PFSK-1 (cell line): ENCODE results near the gene CCDC183.

Source experiments
- FOXP2 ChIP-seq: optimal IDR thresholded peaks from 2 replicates; pipeline ENCODE3; 2011; ENCODE audit warnings: borderline replicate concordance, control low read depth, inconsistent platforms; ENCODE audit not compliant: insufficient read depth; ENCODE audit errors: extremely low read length, extremely low read depth
- POLR2AphosphoS5 ChIP-seq: IDR thresholded peaks from 2 replicates; pipeline ENCODE4 v1.6.1; 2012; ENCODE audit warnings: low read depth, mild to moderate bottlenecking, control low read depth, low read length, moderate library complexity
- SIN3A ChIP-seq: IDR thresholded peaks from 2 replicates; pipeline ENCODE4 v1.6.1; 2012; ENCODE audit warnings: mild to moderate bottlenecking, low read length, moderate library complexity, borderline replicate concordance; ENCODE audit not compliant: insufficient read depth
- TAF1 ChIP-seq: IDR thresholded peaks from 2 replicates; pipeline ENCODE4 v1.6.1; 2012; ENCODE audit warnings: low read length, control low read depth, borderline replicate concordance; ENCODE audit not compliant: insufficient read depth
- TF ChIP-seq, protein P1 (sequence below), 2 experiments: IDR thresholded peaks; 2 replicates each; pipeline versions ENCODE4 v1.6.1 to v1.8.0; 2011 to 2012; ENCODE audit warnings: low read depth in 2 of 2, low read length in 2 of 2, control low read depth in 1 of 2, inconsistent platforms in 1 of 2, mild to moderate bottlenecking in 1 of 2, moderate library complexity in 1 of 2; ENCODE audit not compliant: insufficient read depth in 1 of 2

CCDC183 gene

DNA sequence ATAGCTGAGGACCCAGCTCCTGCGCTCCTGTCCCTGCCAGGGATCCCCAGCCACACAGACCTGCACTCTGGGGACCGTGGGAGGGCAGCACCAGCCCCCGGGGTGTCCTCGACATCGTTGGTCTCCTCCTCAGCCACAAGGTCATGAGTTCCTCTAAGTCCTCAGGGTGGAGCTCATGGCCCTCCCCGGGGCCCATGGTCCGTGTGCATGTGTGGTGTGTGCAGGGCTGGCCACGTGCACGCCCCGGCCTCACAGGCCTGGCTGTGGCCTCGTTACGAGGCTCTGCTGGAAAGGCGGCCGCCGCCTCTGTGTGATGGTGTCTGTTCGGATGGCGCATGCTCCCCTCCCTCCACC, 30.0 kb downstream of the CCDC183 start:
- TF ChIP-seq FOXP2 (no peak), POLR2AphosphoS5 (no peak), TAF1 (no peak), SIN3A (no peak)
- TF ChIP-seq, protein P1, sequence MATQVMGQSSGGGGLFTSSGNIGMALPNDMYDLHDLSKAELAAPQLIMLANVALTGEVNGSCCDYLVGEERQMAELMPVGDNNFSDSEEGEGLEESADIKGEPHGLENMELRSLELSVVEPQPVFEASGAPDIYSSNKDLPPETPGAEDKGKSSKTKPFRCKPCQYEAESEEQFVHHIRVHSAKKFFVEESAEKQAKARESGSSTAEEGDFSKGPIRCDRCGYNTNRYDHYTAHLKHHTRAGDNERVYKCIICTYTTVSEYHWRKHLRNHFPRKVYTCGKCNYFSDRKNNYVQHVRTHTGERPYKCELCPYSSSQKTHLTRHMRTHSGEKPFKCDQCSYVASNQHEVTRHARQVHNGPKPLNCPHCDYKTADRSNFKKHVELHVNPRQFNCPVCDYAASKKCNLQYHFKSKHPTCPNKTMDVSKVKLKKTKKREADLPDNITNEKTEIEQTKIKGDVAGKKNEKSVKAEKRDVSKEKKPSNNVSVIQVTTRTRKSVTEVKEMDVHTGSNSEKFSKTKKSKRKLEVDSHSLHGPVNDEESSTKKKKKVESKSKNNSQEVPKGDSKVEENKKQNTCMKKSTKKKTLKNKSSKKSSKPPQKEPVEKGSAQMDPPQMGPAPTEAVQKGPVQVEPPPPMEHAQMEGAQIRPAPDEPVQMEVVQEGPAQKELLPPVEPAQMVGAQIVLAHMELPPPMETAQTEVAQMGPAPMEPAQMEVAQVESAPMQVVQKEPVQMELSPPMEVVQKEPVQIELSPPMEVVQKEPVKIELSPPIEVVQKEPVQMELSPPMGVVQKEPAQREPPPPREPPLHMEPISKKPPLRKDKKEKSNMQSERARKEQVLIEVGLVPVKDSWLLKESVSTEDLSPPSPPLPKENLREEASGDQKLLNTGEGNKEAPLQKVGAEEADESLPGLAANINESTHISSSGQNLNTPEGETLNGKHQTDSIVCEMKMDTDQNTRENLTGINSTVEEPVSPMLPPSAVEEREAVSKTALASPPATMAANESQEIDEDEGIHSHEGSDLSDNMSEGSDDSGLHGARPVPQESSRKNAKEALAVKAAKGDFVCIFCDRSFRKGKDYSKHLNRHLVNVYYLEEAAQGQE (IDR thresholded peaks at IDR 0.05; ENCODE audit: insufficient read depth in 1 of 2, low read depth in 2 of 2, low read length in 2 of 2): no peak

DNA sequence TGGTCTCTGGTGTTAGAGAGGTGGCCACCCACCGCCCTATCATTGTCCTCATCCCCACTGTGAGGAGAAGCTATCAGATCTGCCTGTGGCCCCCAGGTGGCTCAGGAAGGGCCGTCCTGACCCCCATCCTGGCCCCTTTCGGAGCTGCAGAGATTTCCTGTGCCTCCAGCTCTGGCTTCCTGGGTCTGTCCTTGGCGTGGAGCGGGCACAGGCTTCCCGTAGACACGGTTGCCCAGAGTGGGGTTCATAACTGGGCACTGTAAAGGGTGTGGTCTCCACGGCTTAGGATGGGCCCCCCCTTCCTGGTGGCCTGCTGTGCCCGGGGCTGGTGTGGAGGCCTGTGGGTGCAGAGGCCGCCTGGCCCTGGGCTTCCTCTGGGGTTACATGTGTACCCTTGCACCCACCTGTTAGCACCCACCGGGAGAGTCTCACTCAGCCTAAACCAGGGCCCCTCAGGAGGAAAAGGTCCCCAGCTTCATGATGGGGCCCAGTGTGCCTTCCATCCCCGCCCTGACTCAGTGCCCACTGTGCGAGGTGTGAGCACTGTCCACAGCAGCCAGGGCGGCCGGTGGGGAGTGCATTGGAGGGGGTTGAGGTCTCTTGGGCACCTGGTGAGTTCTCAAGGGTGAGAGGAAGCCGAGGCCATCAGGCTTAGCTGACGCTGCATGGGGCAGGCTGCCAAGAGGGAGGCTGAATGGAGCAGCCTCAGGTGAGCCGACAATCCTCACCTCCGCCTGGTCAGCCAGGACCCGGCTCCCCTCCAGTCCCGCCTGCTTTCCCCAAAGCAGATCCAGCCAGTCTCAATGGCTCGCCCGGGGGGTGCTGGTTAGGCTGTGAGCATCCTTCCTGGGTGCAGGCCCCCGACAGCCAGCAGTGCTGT, 30.8 kb downstream of the CCDC183 start:
- TF ChIP-seq, protein P1 (IDR thresholded peaks at IDR 0.05; ENCODE audit: insufficient read depth in 1 of 2, low read depth in 2 of 2, low read length in 2 of 2): no peak
- TF ChIP-seq POLR2AphosphoS5 (no peak), FOXP2 (no peak), SIN3A (no peak), TAF1 (no peak)

DNA sequence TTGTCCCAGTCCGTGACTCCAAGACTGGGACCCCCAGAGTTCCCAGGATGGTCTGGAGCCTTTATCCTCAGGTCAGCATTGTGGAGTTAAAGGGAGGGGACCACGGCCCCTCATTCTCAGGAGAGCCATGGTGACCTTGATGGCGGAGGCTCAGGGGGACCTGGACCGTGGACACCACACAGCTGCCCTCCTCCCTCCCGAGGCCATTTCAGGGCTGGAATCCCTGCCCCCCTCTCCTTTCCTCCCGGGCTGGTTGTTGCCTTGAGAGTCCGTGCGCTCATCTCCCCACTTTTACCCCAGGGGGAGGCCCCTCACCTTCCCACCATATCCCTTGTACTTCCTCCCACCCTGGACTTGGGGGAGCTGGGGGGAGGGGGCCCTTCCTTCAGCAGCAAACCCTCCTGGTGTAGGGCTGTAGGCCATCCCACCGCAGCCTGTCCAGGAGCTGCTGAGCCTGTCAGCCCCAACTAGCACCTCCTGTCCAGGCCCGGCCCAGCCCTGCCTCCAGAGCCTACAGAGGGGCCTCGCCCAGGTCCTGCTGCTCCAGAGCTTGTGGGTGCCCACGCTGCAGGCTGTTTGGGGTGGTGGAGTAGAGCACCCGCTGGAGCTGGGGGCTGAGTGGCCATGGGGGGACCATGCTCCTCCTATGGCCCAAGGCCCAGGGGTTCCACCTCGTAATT, 31.8 kb downstream of the CCDC183 start:
- TF ChIP-seq, protein P1 (IDR thresholded peaks at IDR 0.05; ENCODE audit: insufficient read depth in 1 of 2, low read depth in 2 of 2, low read length in 2 of 2): no peak
- TF ChIP-seq TAF1 (no peak), POLR2AphosphoS5 (no peak), SIN3A (no peak), FOXP2 (no peak)

DNA sequence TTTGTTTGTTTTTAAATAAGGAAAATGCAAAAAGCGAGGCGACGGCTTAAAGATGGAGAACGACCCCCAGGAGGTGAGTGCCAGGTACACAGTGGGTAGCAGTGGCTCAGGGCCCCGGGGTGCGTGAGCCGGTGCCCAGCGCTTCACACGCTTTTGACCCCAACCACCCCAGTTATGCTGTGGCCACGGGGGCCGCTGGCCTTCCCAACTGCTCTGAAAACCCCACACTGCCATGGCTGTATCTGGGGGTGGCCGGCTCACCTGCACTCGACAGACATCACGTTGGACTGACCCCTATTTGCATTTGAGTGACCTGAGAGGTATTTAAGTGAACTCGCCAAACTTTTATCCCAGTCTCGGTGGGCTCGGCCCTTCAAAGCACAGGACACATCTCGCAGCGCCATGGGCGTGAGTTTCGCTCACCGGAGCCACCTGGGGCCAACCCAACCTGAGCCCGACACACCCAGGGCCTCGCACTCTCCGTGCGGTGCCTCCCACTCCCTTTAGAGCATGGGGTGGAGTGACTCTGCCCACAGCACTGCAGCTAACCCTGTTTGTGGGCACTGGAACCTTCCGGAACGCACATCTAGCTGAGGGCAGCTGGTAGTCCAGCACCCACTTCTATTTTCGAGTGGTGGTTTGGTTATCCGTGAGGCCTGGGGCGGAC, 32.5 kb downstream of the CCDC183 start:
- TF ChIP-seq, protein P1 (IDR thresholded peaks at IDR 0.05; ENCODE audit: insufficient read depth in 1 of 2, low read depth in 2 of 2, low read length in 2 of 2): no peak
- TF ChIP-seq FOXP2: no peak
- TF ChIP-seq TAF1: no peak
- TF ChIP-seq SIN3A: no peak
- TF ChIP-seq POLR2AphosphoS5: no peak
